Effector memory CD4-positive, alpha-beta T cell (primary cell): ENCODE data around the gene ABCD2.
"Not testable (repeated sequence)": the region's sequence is repeated elsewhere in the genome, so short reads cannot be mapped to it uniquely, and the experiment has no call there.

Experiments
- DNase-seq, 3 donors: peaks; one replicate each; pipeline ENCODE4 v3.0.0-alpha.2; 2020
- H3K27ac ChIP-seq: 2 replicates; pipeline ENCODE4 v1.7.0; 2013; ENCODE audit warnings: mild to moderate bottlenecking, low read length, moderate library complexity; ENCODE audit not compliant: insufficient read depth, poor library complexity, severe bottlenecking
- H3K27me3 ChIP-seq: replicated peaks from 2 replicates; pipeline ENCODE4 v1.7.0; 2013; ENCODE audit warnings: mild to moderate bottlenecking, low read length; ENCODE audit not compliant: insufficient read depth, control insufficient read depth, poor library complexity, severe bottlenecking
- H3K36me3 ChIP-seq: 2 replicates; pipeline ENCODE4 v1.7.0; 2013; ENCODE audit warnings: mild to moderate bottlenecking, low read length, moderate library complexity; ENCODE audit not compliant: control insufficient read depth, insufficient read depth
- H3K4me1 ChIP-seq: 2 replicates; pipeline ENCODE4 v1.7.0; 2013; ENCODE audit warnings: low read length, mild to moderate bottlenecking; ENCODE audit not compliant: control insufficient read depth, insufficient read depth, poor library complexity, severe bottlenecking
- H3K4me3 ChIP-seq: 2 replicates; pipeline ENCODE4 v1.7.0; 2013; ENCODE audit warnings: low read length, low read depth, mild to moderate bottlenecking; ENCODE audit not compliant: insufficient read depth, poor library complexity, severe bottlenecking
- H3K9me3 ChIP-seq: 2 replicates; pipeline ENCODE4 v1.7.0; 2013; ENCODE audit warnings: mild to moderate bottlenecking, low read length, moderate library complexity; ENCODE audit not compliant: control insufficient read depth

ABCD2 gene

DNA sequence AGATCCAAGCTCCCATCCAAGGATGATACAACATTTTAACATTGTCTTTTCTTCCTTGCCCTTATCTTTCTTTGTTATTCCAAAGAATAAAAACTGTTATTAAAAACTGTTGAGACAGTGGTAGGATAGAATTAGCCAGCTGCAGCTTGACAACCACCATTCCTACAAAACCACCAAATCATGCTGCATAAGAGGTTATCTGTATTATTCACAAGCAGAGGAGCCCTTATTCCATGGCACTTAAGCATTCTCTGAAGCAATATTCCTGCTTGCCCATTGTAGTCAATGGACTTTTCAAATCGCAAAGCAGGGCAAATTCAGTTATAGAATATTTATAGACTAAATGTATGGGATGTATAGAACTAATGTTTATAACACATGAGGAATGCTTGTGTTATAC lies 3.4 kb downstream of the ABCD2 start:
- H3K4me3 ChIP-seq = peak overlapping the region; percentile 28

GRCh38 chr12:39613525-39613924 lies 6.1 kb downstream of the ABCD2 start:
- H3K9me3 ChIP-seq = no peaks in the 10 kb centered on the region

More for the DNA sequence above, 3.4 kb downstream of the ABCD2 start:
- Histone ChIP-seq H3K4me1 (no peaks in the 10 kb centered on the region), H3K9me3 (no peaks in the 10 kb centered on the region), H3K27ac (no peak overlapping the region), H3K27me3 (no peaks in the 10 kb centered on the region), H3K36me3 (no peaks in the 10 kb centered on the region)
- no peak for DNase-seq

DNA sequence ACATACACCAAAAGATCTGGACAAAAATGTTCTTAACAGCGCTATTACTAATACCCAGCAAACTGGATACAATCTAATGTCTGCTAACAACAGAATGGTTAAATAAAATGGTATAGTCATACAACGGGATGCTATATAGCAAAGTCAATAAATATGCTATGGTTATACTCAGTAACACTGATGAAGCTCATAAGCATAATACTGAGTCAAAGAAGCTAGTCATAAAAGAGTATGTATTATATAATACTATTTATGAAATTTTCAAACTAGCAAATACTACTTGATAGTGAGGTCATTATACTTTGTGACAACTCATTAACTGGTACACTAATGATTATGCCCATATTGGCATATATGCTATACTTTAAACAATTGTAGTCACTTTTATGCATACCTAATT lies 7.4 kb downstream of the ABCD2 start:
- Histone ChIP-seq H3K36me3 (peaks cover 4% of the 10 kb centered on the region), H3K9me3 (no peaks in the 10 kb centered on the region), H3K4me1 (no peaks in the 10 kb centered on the region), H3K27me3 (no peaks in the 10 kb centered on the region), H3K4me3 (no peak overlapping the region), H3K27ac (no peak overlapping the region)
- no peak for DNase-seq

More at GRCh38 chr12:39613525-39613924, 6.1 kb downstream of the ABCD2 start:
- Histone ChIP-seq H3K27me3 (no peaks in the 10 kb centered on the region), H3K4me3 (no peak overlapping the region), H3K27ac (no peak overlapping the region), H3K4me1 (no peaks in the 10 kb centered on the region), H3K36me3 (no peaks in the 10 kb centered on the region)
- DNase-seq = no peak

DNA sequence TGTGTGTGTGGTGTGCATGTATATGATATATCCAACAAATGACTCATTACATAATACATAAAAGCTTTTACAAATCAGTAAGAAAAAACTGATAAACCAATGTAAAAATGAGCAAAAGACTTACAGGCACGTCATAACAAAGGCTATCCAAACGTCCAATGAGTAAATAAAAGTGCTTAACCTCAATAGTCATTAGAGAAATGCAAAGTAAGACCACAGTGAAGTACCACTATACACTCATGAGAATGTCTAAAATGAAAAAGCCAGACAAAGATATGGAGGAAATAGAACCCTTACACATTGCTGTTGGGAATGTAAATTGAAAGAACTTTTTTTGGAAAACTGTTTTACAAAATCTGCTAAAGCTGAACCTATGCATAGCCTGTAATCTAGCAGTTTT lies 7.8 kb downstream of the ABCD2 start:
- no peaks in the 10 kb centered on the region for H3K9me3 ChIP-seq
- no peak overlapping the region for H3K27ac ChIP-seq
- peaks cover 6% of the 10 kb centered on the region for H3K36me3 ChIP-seq
- no peak for DNase-seq
- no peaks in the 10 kb centered on the region for H3K27me3 ChIP-seq
- no peaks in the 10 kb centered on the region for H3K4me1 ChIP-seq
- H3K4me3 ChIP-seq = no peak overlapping the region

- no peak for DNase-seq
- Histone ChIP-seq H3K9me3 (no peaks in the 10 kb centered on the region), H3K4me3 (no peak overlapping the region), H3K4me1 (no peaks in the 10 kb centered on the region), H3K27ac (no peak overlapping the region), H3K27me3 (no peaks in the 10 kb centered on the region), H3K36me3 (peaks cover 8% of the 10 kb centered on the region)
Observed at GRCh38 chr12:39610436-39611025, 9.1 kb downstream of the ABCD2 start.

DNA sequence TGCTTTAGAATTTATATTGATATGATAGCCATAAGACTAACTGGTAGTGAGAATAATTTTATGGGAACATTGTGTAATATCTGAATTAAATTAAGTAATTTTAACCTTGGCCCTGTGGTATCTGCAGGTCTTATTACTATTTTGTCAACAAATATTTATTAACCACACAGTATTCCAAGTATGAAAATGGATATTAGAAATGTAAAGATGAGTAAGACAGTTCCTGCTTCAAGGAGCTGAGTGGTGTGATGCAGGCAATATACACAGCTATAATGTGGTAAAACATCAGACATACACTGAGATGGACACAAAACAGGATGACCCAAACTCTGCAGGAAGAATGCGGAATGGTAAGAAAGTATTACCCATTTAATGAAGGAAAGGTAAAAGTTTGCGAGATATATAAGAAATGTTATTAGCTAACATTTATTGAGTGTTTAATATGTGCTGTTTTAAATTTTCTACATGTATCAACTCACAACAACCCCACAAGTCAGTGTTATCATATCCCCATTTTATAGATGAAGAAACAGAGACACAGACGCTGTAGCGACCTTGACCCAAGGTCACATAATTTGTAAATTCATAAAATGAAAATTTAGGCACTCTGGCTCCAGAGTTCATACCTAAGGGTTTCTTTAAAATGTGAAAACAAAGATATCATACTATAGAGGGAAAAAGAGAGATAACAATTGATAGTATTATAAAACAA lies 12.7 kb downstream of the ABCD2 start:
- H3K9me3 ChIP-seq = no peaks in the 10 kb centered on the region
- H3K36me3 ChIP-seq = peaks cover 24% of the 10 kb centered on the region
- no peak for DNase-seq
- H3K27ac ChIP-seq = no peak overlapping the region
- no peaks in the 10 kb centered on the region for H3K4me1 ChIP-seq
- no peaks in the 10 kb centered on the region for H3K27me3 ChIP-seq
- no peak overlapping the region for H3K4me3 ChIP-seq

DNA sequence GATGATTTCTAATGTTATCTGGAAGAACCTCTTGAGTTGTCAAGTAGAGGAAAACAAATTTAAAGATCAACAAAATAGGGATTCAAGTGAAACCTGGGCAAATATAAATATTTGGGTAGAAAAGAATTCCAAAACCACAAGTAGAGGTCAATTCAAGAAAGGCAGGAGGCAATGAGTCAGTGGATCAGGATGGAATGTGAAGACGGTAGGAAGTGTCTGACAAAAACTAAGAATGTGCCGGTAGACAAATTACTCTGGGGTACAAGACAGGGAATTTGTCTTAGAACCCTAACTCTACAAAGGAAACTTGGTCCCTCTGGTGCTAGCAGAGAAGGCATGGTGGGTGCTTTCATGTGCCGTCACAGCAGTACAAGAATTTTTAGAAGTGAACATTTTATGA lies 13.6 kb downstream of the ABCD2 start:
- Histone ChIP-seq H3K36me3 (peaks cover 24% of the 10 kb centered on the region), H3K4me1 (no peaks in the 10 kb centered on the region), H3K27ac (no peak overlapping the region), H3K27me3 (no peaks in the 10 kb centered on the region), H3K9me3 (no peaks in the 10 kb centered on the region), H3K4me3 (no peak overlapping the region)
- no peak for DNase-seq

- Histone ChIP-seq H3K27ac (no peak overlapping the region), H3K36me3 (peaks cover 27% of the 10 kb centered on the region), H3K27me3 (no peaks in the 10 kb centered on the region), H3K4me1 (no peaks in the 10 kb centered on the region), H3K4me3 (no peak overlapping the region), H3K9me3 (no peaks in the 10 kb centered on the region)
- no peak for DNase-seq
Observed at GRCh38 chr12:39605501-39605900, 14.1 kb downstream of the ABCD2 start.

- Histone ChIP-seq H3K36me3 (peaks cover 36% of the 10 kb centered on the region), H3K4me3 (no peak overlapping the region), H3K27ac (no peak overlapping the region), H3K27me3 (no peaks in the 10 kb centered on the region), H3K4me1 (no peaks in the 10 kb centered on the region), H3K9me3 (no peaks in the 10 kb centered on the region)
- no peak for DNase-seq
Observed at GRCh38 chr12:39603065-39603464, 16.5 kb downstream of the ABCD2 start.

DNA sequence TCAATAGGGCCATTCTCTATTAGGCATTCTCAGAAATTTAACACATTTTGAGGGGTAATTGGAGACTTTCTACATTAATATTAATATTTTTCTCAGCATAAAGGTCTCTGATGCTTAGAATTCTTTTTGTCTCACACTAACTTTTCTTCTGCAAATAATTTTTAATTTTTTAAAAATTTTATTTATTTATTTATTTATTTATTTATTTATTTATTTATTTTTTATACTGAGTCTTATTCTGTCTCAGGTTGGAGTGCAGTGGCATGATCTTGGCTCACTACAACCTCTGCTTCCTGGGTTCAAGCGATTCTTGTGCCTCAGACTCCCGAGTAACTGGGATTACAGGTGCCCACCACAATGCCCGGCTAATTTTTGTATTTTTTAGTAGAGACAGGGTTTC lies 17.7 kb downstream of the ABCD2 start:
- H3K4me1 ChIP-seq, H3K9me3 ChIP-seq, H3K27me3 ChIP-seq, H3K27ac ChIP-seq, H3K4me3 ChIP-seq, DNase-seq: not testable (repeated sequence)
- peaks cover 33% of the 10 kb centered on the region for H3K36me3 ChIP-seq
